HepG2 (cell line): ENCODE measurements around the gene BRCA1. TPM values are rescaled to one million over a fixed set of nuclear protein-coding genes. Genes with fewer than 3 reads are reported as not detected.

Source experiments
- DRAP1 ChIP-seq: IDR thresholded peaks from 2 replicates; pipeline ENCODE4 v1.6.1; 2016; ENCODE audit warnings: missing genetic modification reagents, missing compliant biosample characterization
- ELF3 ChIP-seq: IDR thresholded peaks from 2 replicates; pipeline ENCODE4 v1.6.1; 2016; ENCODE audit warnings: missing genetic modification reagents, missing compliant biosample characterization
- ELK4 ChIP-seq: sonication (generic); formaldehyde crosslinking; IDR thresholded peaks from 2 replicates; pipeline ENCODE4 v1.9.0; 2021; ENCODE audit warnings: missing genetic modification reagents, borderline replicate concordance
- ETV5 ChIP-seq: IDR thresholded peaks from 2 replicates; pipeline ENCODE4 v1.6.1; 2018; ENCODE audit warnings: missing biosample characterization, missing genetic modification reagents, inconsistent platforms, borderline replicate concordance
- GZF1 ChIP-seq: sonication (generic); formaldehyde crosslinking; IDR thresholded peaks from 2 replicates; pipeline ENCODE4 v1.5.1; 2020; ENCODE audit warnings: mild to moderate bottlenecking, missing genetic modification reagents
- MIER3 ChIP-seq: IDR thresholded peaks from 2 replicates; pipeline ENCODE4 v1.6.1; 2016; ENCODE audit warnings: missing compliant biosample characterization, borderline replicate concordance
- NR2F1 ChIP-seq, 2 experiments: fragments of 450-650 bp in 1 of 2; formaldehyde crosslinking in 1 of 2; IDR thresholded peaks; 2 replicates each; pipeline versions ENCODE4 v1.5.0 to v1.6.1; 2016 to 2020; ENCODE audit warnings: mild to moderate bottlenecking in 1 of 2, missing compliant biosample characterization in 1 of 2, missing genetic modification reagents in 1 of 2, moderate library complexity in 1 of 2
- SAP130 ChIP-seq: IDR thresholded peaks from 2 replicates; pipeline ENCODE4 v1.6.1; 2016; ENCODE audit warnings: low read depth
- SATB2 ChIP-seq: sonication (generic); formaldehyde crosslinking; IDR thresholded peaks from 2 replicates; pipeline ENCODE4 v1.5.0; 2020; ENCODE audit warnings: missing genetic modification reagents
- SKI ChIP-seq: fragments of 450-650 bp; IDR thresholded peaks from one replicate; pipeline ENCODE4 v1.6.1; 2018; ENCODE audit warnings: mild to moderate bottlenecking; ENCODE audit not compliant: partially characterized antibody
- SOX6 ChIP-seq, 2 experiments: fragments of 450-650 bp in 1 of 2; sonication (generic) in 1 of 2; formaldehyde crosslinking in 1 of 2; IDR thresholded peaks; 2 replicates each; pipeline versions ENCODE4 v1.4.0 to v1.6.1; 2017 to 2020; ENCODE audit warnings: antibody characterized with exemption in 1 of 2, mild to moderate bottlenecking in 1 of 2, missing genetic modification reagents in 1 of 2
- U2AF1 ChIP-seq: fragments of 200-400 bp; formaldehyde crosslinking; optimal IDR thresholded peaks from 2 replicates; pipeline ENCODE3; 2017; ENCODE audit warnings: mild to moderate bottlenecking, low read depth, low read length
- ZHX1 ChIP-seq: sonication (generic); formaldehyde crosslinking; IDR thresholded peaks from 2 replicates; pipeline ENCODE4 v1.8.1; 2022; ENCODE audit warnings: low read depth, mild to moderate bottlenecking, missing genetic modification reagents
- ZNF235 ChIP-seq: sonication (generic); formaldehyde crosslinking; IDR thresholded peaks from 2 replicates; pipeline ENCODE4 v1.8.1; 2023; ENCODE audit warnings: mild to moderate bottlenecking, missing genetic modification reagents, borderline replicate concordance
- ZNF546 ChIP-seq: sonication (generic); formaldehyde crosslinking; conservative IDR thresholded peaks from 2 replicates; pipeline ENCODE4 v1.8.1; 2023; ENCODE audit warnings: mild to moderate bottlenecking, missing genetic modification reagents
- ZSCAN22 ChIP-seq: sonication (generic); formaldehyde crosslinking; IDR thresholded peaks from 2 replicates; pipeline ENCODE4 v1.4.0; 2020; ENCODE audit warnings: mild to moderate bottlenecking, missing genetic modification reagents
- ZXDC ChIP-seq: sonication (generic); formaldehyde crosslinking; IDR thresholded peaks from 2 replicates; pipeline ENCODE4 v1.5.0; 2020; ENCODE audit warnings: mild to moderate bottlenecking, missing genetic modification reagents
- polyA plus RNA-seq, 8 experiments: library from polyadenylated mRNA; depleted of rRNA in 3 of 8; stranded (reverse) in 7 of 8; unstranded in 1 of 8; fragments of >200 nt; fragmentation: Illumina TruSeq in 4 of 8; extraction: Trizol in 4 of 8; gene quantifications; 2 replicates each; pipeline versions ENCODE4 v1.2.1 to v1.2.3, GENCODE V29; 2011 to 2016; ENCODE audit warnings: low read depth in 4 of 8, missing spikeins in 1 of 8, mixed read lengths in 1 of 8; ENCODE audit not compliant: insufficient read depth in 1 of 8
- total RNA-seq, 5 experiments: library from RNA; depleted of rRNA; stranded (reverse); fragments of >200 nt; fragmentation: Illumina TruSeq; extraction: Trizol; gene quantifications; 2 replicates each; pipeline ENCODE4 v1.2.3, GENCODE V29; 2016; ENCODE audit warnings: low read depth in 1 of 5
- TF ChIP-seq, protein P1 (sequence below): sonication (generic); formaldehyde crosslinking; IDR thresholded peaks from 2 replicates; pipeline ENCODE4 v1.4.0; 2020; ENCODE audit warnings: missing genetic modification reagents, borderline replicate concordance
- TF ChIP-seq, protein P2 (sequence below): sonication (generic); formaldehyde crosslinking; IDR thresholded peaks from 2 replicates; pipeline ENCODE4 v1.4.0; 2020; ENCODE audit warnings: low read depth, mild to moderate bottlenecking, missing genetic modification reagents

The BRCA1 gene
- total and polyA plus RNA-seq, 2 of the 13 experiments (the other 11 are each of a cell fraction or from before 2014, with no cell fraction given) = 13.3 to 37.5 TPM

DNA sequence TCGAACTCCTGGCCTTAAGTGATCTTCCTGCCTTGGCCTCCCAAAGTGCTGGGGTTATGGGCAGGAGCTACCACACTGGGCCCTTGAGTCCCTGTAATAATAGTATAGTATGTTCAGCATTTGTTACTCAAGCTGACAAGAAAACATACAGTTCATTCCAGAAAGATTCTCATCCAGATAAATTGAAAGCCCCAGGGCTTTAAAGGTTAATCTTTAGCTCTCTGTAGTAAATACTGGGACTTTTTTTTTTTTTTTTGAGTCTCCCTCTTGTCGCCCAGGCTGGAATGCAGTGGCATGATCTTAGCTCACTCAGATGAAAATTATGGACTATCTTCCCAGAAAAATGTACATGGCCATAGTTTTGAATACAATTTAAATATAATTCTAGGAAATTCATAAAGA lies 11.0 kb downstream of the BRCA1 start (continued):
- TF ChIP-seq, protein P1, sequence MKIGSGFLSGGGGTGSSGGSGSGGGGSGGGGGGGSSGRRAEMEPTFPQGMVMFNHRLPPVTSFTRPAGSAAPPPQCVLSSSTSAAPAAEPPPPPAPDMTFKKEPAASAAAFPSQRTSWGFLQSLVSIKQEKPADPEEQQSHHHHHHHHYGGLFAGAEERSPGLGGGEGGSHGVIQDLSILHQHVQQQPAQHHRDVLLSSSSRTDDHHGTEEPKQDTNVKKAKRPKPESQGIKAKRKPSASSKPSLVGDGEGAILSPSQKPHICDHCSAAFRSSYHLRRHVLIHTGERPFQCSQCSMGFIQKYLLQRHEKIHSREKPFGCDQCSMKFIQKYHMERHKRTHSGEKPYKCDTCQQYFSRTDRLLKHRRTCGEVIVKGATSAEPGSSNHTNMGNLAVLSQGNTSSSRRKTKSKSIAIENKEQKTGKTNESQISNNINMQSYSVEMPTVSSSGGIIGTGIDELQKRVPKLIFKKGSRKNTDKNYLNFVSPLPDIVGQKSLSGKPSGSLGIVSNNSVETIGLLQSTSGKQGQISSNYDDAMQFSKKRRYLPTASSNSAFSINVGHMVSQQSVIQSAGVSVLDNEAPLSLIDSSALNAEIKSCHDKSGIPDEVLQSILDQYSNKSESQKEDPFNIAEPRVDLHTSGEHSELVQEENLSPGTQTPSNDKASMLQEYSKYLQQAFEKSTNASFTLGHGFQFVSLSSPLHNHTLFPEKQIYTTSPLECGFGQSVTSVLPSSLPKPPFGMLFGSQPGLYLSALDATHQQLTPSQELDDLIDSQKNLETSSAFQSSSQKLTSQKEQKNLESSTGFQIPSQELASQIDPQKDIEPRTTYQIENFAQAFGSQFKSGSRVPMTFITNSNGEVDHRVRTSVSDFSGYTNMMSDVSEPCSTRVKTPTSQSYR (CRISPR knock-in tag) = no peak
- TF ChIP-seq ZXDC (CRISPR knock-in tag) (no peak), ETV5 (no peak), SKI (no peak), NR2F1 (CRISPR knock-in tag; IDR thresholded peaks at IDR 0.05) (no peak), GZF1 (CRISPR knock-in tag) (no peak), SOX6 (IDR thresholded peaks at IDR 0.05) (no peak), SOX6 (CRISPR knock-in tag; IDR thresholded peaks at IDR 0.05) (peak; percentile 52; the same call in 1 of the 2 replicates), ZNF546 (CRISPR knock-in tag) (no peak), SATB2 (CRISPR knock-in tag) (no peak), MIER3 (CRISPR knock-in tag) (no peak), ZNF235 (CRISPR knock-in tag) (no peak), U2AF1 (no peak), ELK4 (CRISPR knock-in tag) (no peak), ZHX1 (no peak), SAP130 (CRISPR knock-in tag) (peak; percentile 56), ZSCAN22 (CRISPR knock-in tag) (no peak), ELF3 (CRISPR knock-in tag) (no peak), DRAP1 (no peak)
- TF ChIP-seq, protein P2, sequence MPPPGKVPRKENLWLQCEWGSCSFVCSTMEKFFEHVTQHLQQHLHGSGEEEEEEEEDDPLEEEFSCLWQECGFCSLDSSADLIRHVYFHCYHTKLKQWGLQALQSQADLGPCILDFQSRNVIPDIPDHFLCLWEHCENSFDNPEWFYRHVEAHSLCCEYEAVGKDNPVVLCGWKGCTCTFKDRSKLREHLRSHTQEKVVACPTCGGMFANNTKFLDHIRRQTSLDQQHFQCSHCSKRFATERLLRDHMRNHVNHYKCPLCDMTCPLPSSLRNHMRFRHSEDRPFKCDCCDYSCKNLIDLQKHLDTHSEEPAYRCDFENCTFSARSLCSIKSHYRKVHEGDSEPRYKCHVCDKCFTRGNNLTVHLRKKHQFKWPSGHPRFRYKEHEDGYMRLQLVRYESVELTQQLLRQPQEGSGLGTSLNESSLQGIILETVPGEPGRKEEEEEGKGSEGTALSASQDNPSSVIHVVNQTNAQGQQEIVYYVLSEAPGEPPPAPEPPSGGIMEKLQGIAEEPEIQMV (CRISPR knock-in tag) = no peak
